Peyer's patch (tissue), 4 donors: Measurements from ENCODE around the gene P3H3. TPM values are rescaled to one million over a fixed set of nuclear protein-coding genes. Genes with fewer than 3 reads are reported as not detected.

Experiments used
- DNase-seq, 3 donors: peaks; one replicate each; pipeline ENCODE4 v3.0.0-alpha.2; 2017 to 2019
- H3K27ac ChIP-seq, 4 donors: fragments of 200-600 bp; sonication (generic); one replicate each; pipeline ENCODE4 v1.5.1; 2016 to 2019
- H3K27me3 ChIP-seq, 2 donors: fragments of 200-600 bp; sonication (generic); one replicate each; pipeline ENCODE4 v1.5.1; 2019
- H3K36me3 ChIP-seq, 3 donors: fragments of 200-600 bp; sonication (generic); one replicate each; pipeline ENCODE4 v1.5.1; 2016 to 2019
- H3K4me1 ChIP-seq, 4 donors: fragments of 200-600 bp; sonication (generic); one replicate each; pipeline ENCODE4 v1.5.1; 2016 to 2019
- H3K4me3 ChIP-seq, 4 donors: fragments of 200-600 bp; sonication (generic); 1 replicate in 3 of 4; 2 replicates in 1 of 4; pipeline ENCODE4 v1.5.1; 2016 to 2019; ENCODE audit warnings: mild to moderate bottlenecking in 1 of 4
- H3K9me3 ChIP-seq, 4 donors: fragments of 200-600 bp; sonication (generic); one replicate each; pipeline ENCODE4 v1.5.1; 2016 to 2019; ENCODE audit warnings: mild to moderate bottlenecking in 1 of 4
- POLR2A ChIP-seq, 2 donors: fragments of 450-650 bp; IDR thresholded peaks; one replicate each; pipeline ENCODE4 v1.5.1; 2017; ENCODE audit warnings: antibody characterized with exemption in 2 of 2, mild to moderate bottlenecking in 2 of 2, moderate library complexity in 2 of 2
- total RNA-seq, 4 donors: library from RNA; depleted of rRNA; stranded (reverse); fragments of >200 nt; gene quantifications; one replicate each; pipeline ENCODE4 v1.1.0, GENCODE V29; 2016
- TF ChIP-seq, protein P1 (sequence below), 6 experiments: fragments of 450-650 bp in 4 of 6; fragments of 200-600 bp in 2 of 6; sonication (generic) in 1 of 6; IDR thresholded peaks; one replicate each; pipeline ENCODE4 v1.5.1; 2017 to 2019; ENCODE audit warnings: antibody characterized with exemption in 6 of 6, mild to moderate bottlenecking in 3 of 6, moderate library complexity in 1 of 6

P3H3 gene
- total RNA-seq, 4 donors from 2014 or later = 3.7 to 40.4 (median 8.7) TPM

DNA sequence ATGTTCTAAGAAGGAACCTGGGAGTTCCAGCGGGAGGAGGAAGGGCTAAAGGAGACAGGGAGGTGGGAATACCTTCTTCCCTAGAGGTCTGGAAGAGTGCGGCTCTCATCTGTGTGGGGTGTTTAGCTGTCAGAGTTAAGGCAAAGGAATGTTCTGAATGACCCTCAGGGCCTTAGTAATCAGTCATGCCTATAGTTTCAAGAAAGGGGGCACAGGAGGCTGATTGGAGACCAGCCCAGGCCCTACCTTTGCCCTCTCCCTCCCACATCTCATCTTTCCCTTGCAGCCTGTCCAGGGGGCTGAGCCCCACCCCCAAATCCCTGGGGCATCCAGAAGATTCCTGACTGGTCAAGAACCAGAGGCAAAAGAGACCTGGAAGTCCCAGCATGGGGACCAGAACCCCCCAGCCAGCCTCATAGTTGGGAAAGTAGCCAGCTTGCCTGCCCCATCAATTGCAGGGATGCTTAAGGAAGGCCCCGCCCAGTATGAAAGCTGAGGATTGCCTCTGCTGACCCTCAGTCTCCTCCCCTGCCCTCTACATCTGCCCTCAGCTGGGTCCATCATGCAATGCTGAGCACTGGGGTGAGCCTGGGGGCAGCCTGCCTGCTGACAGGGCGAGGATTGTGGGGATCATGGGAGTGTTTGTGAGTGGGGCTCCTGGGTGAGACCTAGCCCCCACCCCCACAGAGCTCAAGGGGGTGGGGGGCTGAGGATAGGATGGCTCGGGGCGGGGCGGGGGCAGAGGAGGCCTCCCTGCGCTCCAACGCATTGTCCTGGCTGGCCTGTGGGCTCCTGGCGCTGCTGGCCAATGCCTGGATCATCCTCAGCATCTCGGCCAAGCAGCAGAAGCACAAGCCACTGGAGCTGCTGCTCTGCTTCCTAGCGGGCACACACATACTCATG lies 4.8 kb upstream of the P3H3 start:
- H3K4me3 ChIP-seq = no peak overlapping the region
- H3K9me3 ChIP-seq = no peaks in the 10 kb centered on the region
- H3K27me3 ChIP-seq = no peaks in the 10 kb centered on the region
- no peaks in the 10 kb centered on the region for H3K36me3 ChIP-seq
- no peak overlapping the region for H3K27ac ChIP-seq
- TF ChIP-seq, protein P1, sequence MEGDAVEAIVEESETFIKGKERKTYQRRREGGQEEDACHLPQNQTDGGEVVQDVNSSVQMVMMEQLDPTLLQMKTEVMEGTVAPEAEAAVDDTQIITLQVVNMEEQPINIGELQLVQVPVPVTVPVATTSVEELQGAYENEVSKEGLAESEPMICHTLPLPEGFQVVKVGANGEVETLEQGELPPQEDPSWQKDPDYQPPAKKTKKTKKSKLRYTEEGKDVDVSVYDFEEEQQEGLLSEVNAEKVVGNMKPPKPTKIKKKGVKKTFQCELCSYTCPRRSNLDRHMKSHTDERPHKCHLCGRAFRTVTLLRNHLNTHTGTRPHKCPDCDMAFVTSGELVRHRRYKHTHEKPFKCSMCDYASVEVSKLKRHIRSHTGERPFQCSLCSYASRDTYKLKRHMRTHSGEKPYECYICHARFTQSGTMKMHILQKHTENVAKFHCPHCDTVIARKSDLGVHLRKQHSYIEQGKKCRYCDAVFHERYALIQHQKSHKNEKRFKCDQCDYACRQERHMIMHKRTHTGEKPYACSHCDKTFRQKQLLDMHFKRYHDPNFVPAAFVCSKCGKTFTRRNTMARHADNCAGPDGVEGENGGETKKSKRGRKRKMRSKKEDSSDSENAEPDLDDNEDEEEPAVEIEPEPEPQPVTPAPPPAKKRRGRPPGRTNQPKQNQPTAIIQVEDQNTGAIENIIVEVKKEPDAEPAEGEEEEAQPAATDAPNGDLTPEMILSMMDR (IDR thresholded peaks at IDR 0.05) = no peak
- TF ChIP-seq POLR2A (IDR thresholded peaks at IDR 0.05) = no peak
- peaks cover 0 to 12% (median 3%) of the 10 kb centered on the region in 4 donors for H3K4me1 ChIP-seq
- no peak for DNase-seq

DNA sequence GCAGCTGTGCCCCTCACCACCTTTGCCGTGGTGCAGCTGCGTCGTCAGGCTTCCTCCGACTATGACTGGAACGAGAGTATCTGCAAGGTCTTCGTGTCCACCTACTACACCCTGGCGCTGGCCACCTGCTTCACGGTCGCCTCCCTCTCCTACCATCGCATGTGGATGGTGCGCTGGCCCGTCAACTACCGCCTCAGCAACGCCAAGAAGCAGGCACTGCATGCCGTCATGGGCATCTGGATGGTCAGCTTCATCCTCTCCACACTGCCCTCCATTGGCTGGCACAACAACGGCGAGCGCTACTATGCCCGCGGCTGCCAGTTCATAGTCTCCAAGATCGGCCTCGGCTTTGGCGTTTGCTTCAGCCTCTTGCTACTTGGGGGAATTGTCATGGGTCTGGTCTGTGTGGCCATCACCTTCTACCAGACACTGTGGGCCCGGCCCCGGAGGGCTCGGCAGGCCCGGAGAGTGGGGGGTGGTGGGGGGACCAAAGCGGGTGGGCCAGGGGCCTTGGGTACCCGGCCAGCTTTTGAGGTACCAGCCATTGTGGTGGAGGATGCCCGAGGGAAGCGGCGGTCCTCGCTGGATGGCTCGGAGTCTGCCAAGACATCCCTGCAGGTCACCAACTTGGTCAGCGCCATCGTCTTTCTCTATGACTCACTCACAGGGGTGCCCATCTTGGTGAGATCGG lies 4.0 kb upstream of the P3H3 start:
- Histone ChIP-seq H3K4me3 (no peak overlapping the region), H3K27me3 (no peaks in the 10 kb centered on the region), H3K27ac (no peak overlapping the region), H3K4me1 (peaks cover 0 to 13% (median 6%) of the 10 kb centered on the region in 4 donors), H3K36me3 (no peaks in the 10 kb centered on the region), H3K9me3 (no peaks in the 10 kb centered on the region)
- DNase-seq = peak in 1 of 3 donors; percentile 43
- TF ChIP-seq, protein P1 (IDR thresholded peaks at IDR 0.05) = no peak
- no peak for TF ChIP-seq POLR2A (IDR thresholded peaks at IDR 0.05)

DNA sequence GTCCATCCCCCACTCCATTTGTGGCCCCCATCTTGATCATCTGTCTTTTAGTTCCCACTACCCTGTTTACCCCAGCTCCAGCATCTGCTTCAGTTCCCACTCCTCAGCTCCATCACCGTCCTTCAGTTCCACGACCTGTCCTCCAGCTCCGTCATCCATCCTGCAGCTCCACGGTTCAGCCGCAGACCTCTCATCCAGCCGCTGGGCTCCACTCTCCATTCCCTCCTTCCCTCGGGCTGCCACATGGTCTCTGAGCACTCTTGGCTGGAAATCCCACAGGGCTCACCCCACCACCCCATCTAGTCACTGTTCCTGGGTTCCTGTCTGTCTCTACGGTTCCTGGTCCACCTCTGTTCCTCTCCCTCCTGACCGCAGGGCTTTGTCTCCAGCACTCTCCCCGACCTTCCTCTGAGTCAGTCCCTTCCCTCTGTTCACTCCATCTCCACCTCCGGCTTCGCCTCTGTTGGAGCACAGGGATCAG lies 3.3 kb upstream of the P3H3 start:
- peaks cover 0 to 21% (median 8%) of the 10 kb centered on the region in 4 donors for H3K4me1 ChIP-seq

DNA sequence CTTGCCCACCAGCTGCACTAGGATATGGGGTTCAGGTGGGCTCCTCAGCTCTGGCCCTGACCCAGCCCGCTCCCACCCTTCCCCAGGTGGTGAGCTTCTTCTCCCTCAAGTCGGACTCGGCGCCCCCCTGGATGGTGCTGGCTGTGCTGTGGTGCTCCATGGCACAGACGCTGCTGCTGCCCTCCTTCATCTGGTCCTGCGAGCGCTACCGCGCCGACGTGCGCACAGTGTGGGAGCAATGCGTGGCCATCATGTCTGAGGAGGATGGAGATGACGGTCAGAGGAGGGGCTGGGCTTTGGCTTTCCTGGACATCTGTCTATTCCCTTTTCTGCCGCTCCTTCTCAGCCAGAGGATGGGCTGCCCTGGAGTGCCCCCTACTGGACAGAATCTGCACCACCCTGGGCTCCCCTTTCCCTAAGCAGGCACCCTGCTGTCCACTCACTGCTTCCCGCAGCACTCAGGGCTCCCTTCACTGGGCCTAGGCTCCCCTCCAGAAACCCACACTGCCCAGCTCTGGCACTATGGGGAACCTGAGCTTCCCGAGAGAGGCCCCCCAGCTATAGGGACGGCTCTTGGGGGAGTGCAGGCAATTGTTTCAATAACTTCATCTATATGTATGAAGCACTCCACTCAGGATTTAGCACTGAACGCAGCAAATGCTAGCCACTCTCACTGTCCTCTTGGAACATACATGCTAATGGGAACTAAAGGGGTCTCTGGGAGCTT lies 2.6 kb upstream of the P3H3 start:
- Histone ChIP-seq H3K9me3 (no peaks in the 10 kb centered on the region), H3K36me3 (no peaks in the 10 kb centered on the region), H3K27ac (no peak overlapping the region), H3K4me3 (no peak overlapping the region), H3K27me3 (no peaks in the 10 kb centered on the region), H3K4me1 (peaks cover 0 to 22% (median 8%) of the 10 kb centered on the region in 4 donors)
- DNase-seq = peak; percentile 73 to 93 (median 90)
- TF ChIP-seq POLR2A (IDR thresholded peaks at IDR 0.05) = no peak
- TF ChIP-seq, protein P1 (IDR thresholded peaks at IDR 0.05) = peak; percentile 76 to 95 (median 90)

More for the DNA sequence above, 3.3 kb upstream of the P3H3 start:
- Histone ChIP-seq H3K27ac (no peak overlapping the region), H3K9me3 (no peaks in the 10 kb centered on the region), H3K27me3 (no peaks in the 10 kb centered on the region), H3K4me3 (no peak overlapping the region), H3K36me3 (no peaks in the 10 kb centered on the region)
- no peak for DNase-seq
- TF ChIP-seq POLR2A (IDR thresholded peaks at IDR 0.05) = no peak
- TF ChIP-seq, protein P1 (IDR thresholded peaks at IDR 0.05) = no peak

GRCh38 chr12:6826125-6826733 lies 2.0 kb upstream of the P3H3 start:
- H3K4me1 ChIP-seq = peaks cover 0 to 22% (median 8%) of the 10 kb centered on the region in 4 donors
- no peaks in the 10 kb centered on the region for H3K9me3 ChIP-seq
- H3K27me3 ChIP-seq = no peaks in the 10 kb centered on the region
- H3K27ac ChIP-seq = no peak overlapping the region
- TF ChIP-seq POLR2A (IDR thresholded peaks at IDR 0.05) = no peak
- TF ChIP-seq, protein P1 (IDR thresholded peaks at IDR 0.05) = no peak
- no peaks in the 10 kb centered on the region for H3K36me3 ChIP-seq
- no peak for DNase-seq
- H3K4me3 ChIP-seq = no peak overlapping the region
